Endothelial cell of umbilical vein (primary cell): ENCODE measurements around the gene SEMA6C. TPM values are rescaled to one million over a fixed set of nuclear protein-coding genes. Genes with fewer than 3 reads are reported as not detected.

Experiments used
- BruUV-seq: library from RNA; stranded (reverse); fragments of 400-500 nt; replicated peaks from 2 replicates; lab custom pipeline; 2021; lab: Mats Ljungman, UMichigan
- CTCF ChIA-PET: fragments of 300-600, 350-600 bp; sonication (Branson Sonifier 250); formaldehyde crosslinking; loops from one replicate; lab custom pipeline; 2021; ENCODE audit warnings: antibody characterized with exemption, inconsistent platforms; lab: Charles Lee
- POLR2A ChIA-PET: fragments of 300-600, 350-600 bp; sonication (Branson Sonifier 250); formaldehyde crosslinking; loops from one replicate; lab custom pipeline; 2021; ENCODE audit warnings: antibody characterized with exemption, inconsistent platforms; lab: Charles Lee
- DNase-seq: peaks from one replicate; pipeline ENCODE4 v3.0.0-alpha.2; 2011; ENCODE audit warnings: low read depth, low spot score
- FAIRE-seq: peaks from 2 replicates; lab custom pipeline; 2011; peaks lifted over from hg19 to GRCh38; lab: Jason Lieb, UNC
- H2AFZ ChIP-seq: 2 replicates; pipeline ENCODE4 v1.6.0; 2012; ENCODE audit warnings: low read depth, low read length, control low read depth, inconsistent platforms
- H3K27ac ChIP-seq: 2 replicates; pipeline ENCODE4 v1.5.1; 2011; ENCODE audit warnings: low read depth, mild to moderate bottlenecking, control low read depth, low read length, moderate library complexity; ENCODE audit not compliant: insufficient read depth
- H3K27me3 ChIP-seq, 2 experiments: 2 replicates each; pipeline versions ENCODE4 v1.6.0 to v1.6.1; 2011; ENCODE audit warnings: low read length in 2 of 2, mixed read lengths in 1 of 2; ENCODE audit not compliant: control insufficient read depth in 2 of 2, insufficient read depth in 2 of 2
- H3K36me3 ChIP-seq, 2 experiments: 2 replicates in 1 of 2; 3 replicates in 1 of 2; pipeline ENCODE4 v1.5.1; 2011; ENCODE audit warnings: low read length in 2 of 2, mild to moderate bottlenecking in 1 of 2, moderate library complexity in 1 of 2; ENCODE audit not compliant: control insufficient read depth in 2 of 2, insufficient read depth in 2 of 2; ENCODE audit errors: extremely low read depth in 1 of 2
- H3K4me1 ChIP-seq: 3 replicates; pipeline ENCODE4 v1.5.1; 2011; ENCODE audit warnings: mild to moderate bottlenecking, low read length; ENCODE audit not compliant: control insufficient read depth, insufficient read depth; ENCODE audit errors: extremely low read depth
- H3K4me2 ChIP-seq: 2 replicates; pipeline ENCODE4 v1.6.1; 2011; ENCODE audit warnings: low read length, control low read depth, mixed read lengths; ENCODE audit not compliant: insufficient read depth
- H3K4me3 ChIP-seq, 3 experiments: fragments of 200-600 bp in 1 of 3; sonication (generic), shearing (Covaris generic) in 1 of 3; replicated peaks in 1 of 3; 2 replicates each; pipeline ENCODE4 v1.5.1; 2011 to 2016; ENCODE audit warnings: control low read depth in 3 of 3, low read length in 3 of 3, mild to moderate bottlenecking in 2 of 3, inconsistent platforms in 1 of 3, low read depth in 1 of 3, moderate library complexity in 1 of 3; ENCODE audit not compliant: insufficient read depth in 1 of 3
- H3K79me2 ChIP-seq: 2 replicates; pipeline ENCODE4 v1.6.0; 2012; ENCODE audit warnings: low read length, inconsistent platforms; ENCODE audit not compliant: control insufficient read depth, insufficient read depth
- H3K9ac ChIP-seq: replicated peaks from 2 replicates; pipeline ENCODE3; 2011; ENCODE audit warnings: low read length, control low read depth; ENCODE audit not compliant: insufficient read depth; ENCODE audit errors: extremely low read depth
- H3K9me1 ChIP-seq: replicated peaks from 3 replicates; pipeline ENCODE4 v1.6.0; 2011; ENCODE audit warnings: mild to moderate bottlenecking, low read length; ENCODE audit not compliant: control insufficient read depth, insufficient read depth; ENCODE audit errors: extremely low read depth
- H3K9me3 ChIP-seq: replicated peaks from 2 replicates; pipeline ENCODE4 v1.5.1; 2012; ENCODE audit warnings: low read length, inconsistent platforms; ENCODE audit not compliant: control insufficient read depth, insufficient read depth
- H4K20me1 ChIP-seq: replicated peaks from 2 replicates; pipeline ENCODE3; 2011; ENCODE audit warnings: mild to moderate bottlenecking, low read length; ENCODE audit not compliant: control insufficient read depth, insufficient read depth; ENCODE audit errors: extremely low read depth
- EZH2 ChIP-seq: IDR thresholded peaks from 2 replicates; pipeline ENCODE4 v1.6.1; 2012; ENCODE audit warnings: borderline replicate concordance, low read depth, mild to moderate bottlenecking, moderate library complexity, low read length, inconsistent platforms; ENCODE audit not compliant: severe bottlenecking
- FOS ChIP-seq: IDR thresholded peaks from 2 replicates; pipeline ENCODE4 v1.6.1; 2011; ENCODE audit warnings: mild to moderate bottlenecking, low read length, moderate library complexity, borderline replicate concordance; ENCODE audit not compliant: insufficient read depth
- GATA2 ChIP-seq: IDR thresholded peaks from 2 replicates; pipeline ENCODE4 v1.7.0; 2011; ENCODE audit warnings: low read depth, mild to moderate bottlenecking, moderate library complexity, mixed read lengths, low read length; ENCODE audit not compliant: insufficient read length, insufficient read depth
- JUN ChIP-seq: IDR thresholded peaks from 2 replicates; pipeline ENCODE4 v1.6.1; 2011; ENCODE audit warnings: borderline replicate concordance, low read depth; ENCODE audit not compliant: insufficient read length, insufficient read depth
- MYC ChIP-seq: IDR thresholded peaks from one replicate; pipeline ENCODE4 v1.6.1; 2011; ENCODE audit warnings: mild to moderate bottlenecking, low read depth, low read length
- POLR2A ChIP-seq: IDR thresholded peaks from 2 replicates; pipeline ENCODE4 v1.6.1; 2012; ENCODE audit warnings: low read depth, mild to moderate bottlenecking, control low read depth, low read length
- dilution Hi-C: fragments of 300-500 bp; cut with MboI; formaldehyde crosslinking; loops from one replicate; pipeline ENCODE4 v1.15.0; 2019; ENCODE audit warnings: low sequenced_read_pairs; ENCODE audit not compliant: extremely low pct_ligation_motif_present
- intact Hi-C: fragments of 100-400 bp; cut with micrococcal nuclease; formaldehyde crosslinking; loops from one replicate; pipeline ENCODE4 v1.10.0; 2022
- polyA plus RNA-seq, 4 experiments: library from polyadenylated mRNA; depleted of rRNA in 3 of 4; stranded (reverse) in 3 of 4; unstranded in 1 of 4; fragments of >200 nt; gene quantifications; 2 replicates each; pipeline versions ENCODE4 v1.2.1 to v1.2.3, GENCODE V29; 2011 to 2012; ENCODE audit warnings: missing spikeins in 1 of 4
- total RNA-seq: library from RNA; stranded (reverse); gene quantifications from 2 replicates; pipeline ENCODE4 v1.2.3, GENCODE V29; 2021
- TF ChIP-seq, protein P1 (sequence below): IDR thresholded peaks from 2 replicates; pipeline ENCODE4 v1.6.1; 2011; ENCODE audit not compliant: insufficient read depth, insufficient read length
- TF ChIP-seq, protein P2 (sequence below), 2 donors: IDR thresholded peaks; 1 replicate in 1 of 2; 2 replicates in 1 of 2; pipeline ENCODE4 v1.5.1; 2011; ENCODE audit warnings: low read length in 2 of 2, mild to moderate bottlenecking in 2 of 2, moderate library complexity in 2 of 2, control low read depth in 1 of 2, inconsistent platforms in 1 of 2, low read depth in 1 of 2; ENCODE audit not compliant: insufficient read depth in 1 of 2; ENCODE audit errors: extremely low read depth in 1 of 2

Gene SEMA6C
- total and polyA plus RNA-seq, 2 donors (not counting 3 experiments of a cell fraction or from before 2014, with no cell fraction given), result 53.0 to 71.9 TPM

DNA sequence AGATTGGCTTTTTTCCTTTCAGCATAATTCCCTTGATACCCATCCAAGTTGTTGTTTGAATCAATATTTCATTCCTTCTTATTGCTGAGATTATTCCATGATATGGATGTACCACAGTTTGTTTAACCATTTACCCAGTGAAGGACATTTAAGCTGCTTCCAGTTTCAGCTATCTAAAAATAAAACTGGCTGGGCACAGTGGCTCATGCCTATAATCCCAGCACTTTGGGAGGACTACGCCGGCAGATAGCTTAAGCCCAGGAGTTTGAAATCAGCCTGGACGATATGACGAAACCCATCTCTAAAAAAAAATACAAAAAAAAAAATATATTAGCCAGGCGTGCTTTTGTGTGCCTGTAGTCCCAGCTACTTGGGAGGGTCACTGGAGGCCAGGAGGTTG is 32.6 kb downstream of the SEMA6C start:
- FAIRE-seq (no peak), DNase-seq (no peak)
- Histone ChIP-seq H3K27ac (no peak overlapping the region), H3K4me1 (no peaks in the 10 kb centered on the region), H3K79me2 (no peaks in the 10 kb centered on the region), H2AFZ (no peak overlapping the region), H3K27me3 (no peaks in the 10 kb centered on the region), H3K4me3 (no peak overlapping the region), H3K9ac (no peak overlapping the region), H3K4me2 (no peak overlapping the region), H3K36me3 (no peaks in the 10 kb centered on the region), H4K20me1 (no peaks in the 10 kb centered on the region), H3K9me3 (no peaks in the 10 kb centered on the region), H3K9me1 (no peaks in the 10 kb centered on the region)
- intact Hi-C loops (no loop called here), dilution Hi-C loops (no loop called here)
- BruUV-seq, result no TSS peak
- no peak for TF ChIP-seq MYC
- TF ChIP-seq POLR2A, result no peak
- TF ChIP-seq, protein P1, sequence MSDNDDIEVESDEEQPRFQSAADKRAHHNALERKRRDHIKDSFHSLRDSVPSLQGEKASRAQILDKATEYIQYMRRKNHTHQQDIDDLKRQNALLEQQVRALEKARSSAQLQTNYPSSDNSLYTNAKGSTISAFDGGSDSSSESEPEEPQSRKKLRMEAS, result no peak
- no peak for TF ChIP-seq JUN
- no peak for TF ChIP-seq FOS
- no peak for TF ChIP-seq EZH2
- TF ChIP-seq, protein P2, sequence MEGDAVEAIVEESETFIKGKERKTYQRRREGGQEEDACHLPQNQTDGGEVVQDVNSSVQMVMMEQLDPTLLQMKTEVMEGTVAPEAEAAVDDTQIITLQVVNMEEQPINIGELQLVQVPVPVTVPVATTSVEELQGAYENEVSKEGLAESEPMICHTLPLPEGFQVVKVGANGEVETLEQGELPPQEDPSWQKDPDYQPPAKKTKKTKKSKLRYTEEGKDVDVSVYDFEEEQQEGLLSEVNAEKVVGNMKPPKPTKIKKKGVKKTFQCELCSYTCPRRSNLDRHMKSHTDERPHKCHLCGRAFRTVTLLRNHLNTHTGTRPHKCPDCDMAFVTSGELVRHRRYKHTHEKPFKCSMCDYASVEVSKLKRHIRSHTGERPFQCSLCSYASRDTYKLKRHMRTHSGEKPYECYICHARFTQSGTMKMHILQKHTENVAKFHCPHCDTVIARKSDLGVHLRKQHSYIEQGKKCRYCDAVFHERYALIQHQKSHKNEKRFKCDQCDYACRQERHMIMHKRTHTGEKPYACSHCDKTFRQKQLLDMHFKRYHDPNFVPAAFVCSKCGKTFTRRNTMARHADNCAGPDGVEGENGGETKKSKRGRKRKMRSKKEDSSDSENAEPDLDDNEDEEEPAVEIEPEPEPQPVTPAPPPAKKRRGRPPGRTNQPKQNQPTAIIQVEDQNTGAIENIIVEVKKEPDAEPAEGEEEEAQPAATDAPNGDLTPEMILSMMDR (IDR thresholded peaks at IDR 0.05; ENCODE audit: extremely low read depth in 1 of 2, insufficient read depth in 1 of 2, low read depth in 1 of 2, low read length in 2 of 2), result no peak
- TF ChIP-seq GATA2, result no peak
- ChIA-PET POLR2A (interaction anchor here (0.6 kb wide), 1 partner anchor 56 kb away, joined by 3 read pairs; no protein-coding TSS in a partner anchor), CTCF (interaction anchor here (3.6 kb wide), 1 partner anchor 14 kb away, joined by 22 read pairs; no protein-coding TSS in a partner anchor)
